GM10266 (cell line): ENCODE data around the gene GPR27.

Experiments used
- DNase-seq: peaks from one replicate; pipeline ENCODE4 v3.0.0; 2012; ENCODE audit errors: extremely low spot score
- TF ChIP-seq, protein P1 (sequence below): IDR thresholded peaks from 2 replicates; pipeline ENCODE4 v1.5.1; 2012; ENCODE audit warnings: mild to moderate bottlenecking, low read depth; ENCODE audit not compliant: control insufficient read depth, insufficient read depth; ENCODE audit errors: missing control alignments

The GPR27 gene

DNA sequence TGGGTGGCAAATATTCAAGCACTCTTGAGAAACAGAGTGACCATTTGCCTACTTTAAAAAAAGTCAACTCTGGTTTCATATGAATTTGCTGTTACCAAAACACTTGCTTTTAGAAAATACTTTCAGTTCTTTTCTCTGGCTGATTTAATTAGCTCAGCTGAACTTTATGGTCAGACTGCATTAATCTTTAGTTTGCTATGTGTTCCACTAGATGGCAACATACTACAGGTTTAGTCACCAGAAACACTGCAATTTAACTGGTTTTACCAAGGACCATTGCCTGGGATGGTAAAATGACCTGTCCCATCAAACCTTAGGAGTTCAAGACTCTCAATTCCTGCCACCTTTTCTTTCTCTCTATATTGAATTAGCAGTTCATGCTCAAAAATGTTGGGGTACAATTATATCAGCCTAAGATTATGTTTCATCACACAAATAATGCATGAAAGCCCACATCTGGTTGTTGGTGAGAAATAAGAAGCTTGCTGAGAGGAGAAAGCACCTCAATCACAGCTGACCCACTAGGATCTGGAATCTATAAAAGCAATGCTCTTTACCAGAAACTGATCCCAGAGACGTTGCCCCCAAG is 42.7 kb upstream of the GPR27 start:
- peak; percentile 64 for DNase-seq
- TF ChIP-seq, protein P1, sequence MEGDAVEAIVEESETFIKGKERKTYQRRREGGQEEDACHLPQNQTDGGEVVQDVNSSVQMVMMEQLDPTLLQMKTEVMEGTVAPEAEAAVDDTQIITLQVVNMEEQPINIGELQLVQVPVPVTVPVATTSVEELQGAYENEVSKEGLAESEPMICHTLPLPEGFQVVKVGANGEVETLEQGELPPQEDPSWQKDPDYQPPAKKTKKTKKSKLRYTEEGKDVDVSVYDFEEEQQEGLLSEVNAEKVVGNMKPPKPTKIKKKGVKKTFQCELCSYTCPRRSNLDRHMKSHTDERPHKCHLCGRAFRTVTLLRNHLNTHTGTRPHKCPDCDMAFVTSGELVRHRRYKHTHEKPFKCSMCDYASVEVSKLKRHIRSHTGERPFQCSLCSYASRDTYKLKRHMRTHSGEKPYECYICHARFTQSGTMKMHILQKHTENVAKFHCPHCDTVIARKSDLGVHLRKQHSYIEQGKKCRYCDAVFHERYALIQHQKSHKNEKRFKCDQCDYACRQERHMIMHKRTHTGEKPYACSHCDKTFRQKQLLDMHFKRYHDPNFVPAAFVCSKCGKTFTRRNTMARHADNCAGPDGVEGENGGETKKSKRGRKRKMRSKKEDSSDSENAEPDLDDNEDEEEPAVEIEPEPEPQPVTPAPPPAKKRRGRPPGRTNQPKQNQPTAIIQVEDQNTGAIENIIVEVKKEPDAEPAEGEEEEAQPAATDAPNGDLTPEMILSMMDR = peak; percentile 58

GRCh38 chr3:71713041-71713440 is 40.6 kb upstream of the GPR27 start:
- TF ChIP-seq, protein P1 = no peak
- no peak for DNase-seq

GRCh38 chr3:71714595-71714994 is 39.1 kb upstream of the GPR27 start:
- TF ChIP-seq, protein P1 = no peak
- DNase-seq = no peak

DNA sequence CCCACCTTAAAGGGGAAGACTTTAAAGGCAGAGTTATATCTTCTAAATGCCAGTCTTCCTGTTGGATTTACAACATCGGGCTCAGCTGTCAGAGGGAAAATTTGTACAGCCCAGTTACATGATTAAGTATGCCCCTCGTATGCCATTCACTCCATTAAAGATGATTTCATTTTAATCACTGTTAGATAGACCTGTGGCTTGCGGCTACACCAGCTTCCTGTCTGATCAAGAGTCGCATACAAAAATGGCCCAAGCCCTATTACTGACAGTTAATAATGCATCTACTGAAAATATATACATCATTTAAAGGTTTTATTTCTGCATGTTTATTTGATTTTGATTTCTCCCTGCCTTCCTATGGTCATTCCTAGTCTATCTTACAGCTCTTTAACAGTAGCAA is 35.6 kb upstream of the GPR27 start:
- TF ChIP-seq, protein P1 = no peak
- DNase-seq = no peak

DNA sequence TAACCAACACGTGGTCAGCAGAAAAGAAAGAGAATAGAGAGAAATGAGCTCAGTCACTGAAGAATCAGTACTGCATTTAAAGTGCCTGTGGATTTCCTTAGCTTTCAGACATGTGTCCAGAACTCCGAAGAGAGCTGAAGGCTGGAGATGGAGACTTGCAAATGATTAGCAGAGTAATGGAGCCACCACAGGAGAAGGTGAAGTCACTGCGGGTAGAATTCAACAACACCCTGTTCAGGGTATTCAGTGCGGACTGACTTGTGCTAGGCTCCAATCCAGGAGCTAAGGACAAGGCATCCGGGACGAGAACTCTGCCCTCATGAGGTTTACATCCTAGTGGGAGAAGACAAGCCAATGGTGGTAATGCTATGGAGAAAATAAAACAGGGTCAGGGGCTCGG is 32.7 kb upstream of the GPR27 start:
- no peak for DNase-seq
- TF ChIP-seq, protein P1 = no peak

- TF ChIP-seq, protein P1 = no peak
- DNase-seq = no peak
Observed at GRCh38 chr3:71721651-71722157, 32.0 kb upstream of the GPR27 start.

GRCh38 chr3:71722693-71723092 is 31.0 kb upstream of the GPR27 start:
- TF ChIP-seq, protein P1 = no peak
- no peak for DNase-seq
